ENCODE data around the gene MYZAP.

DNA sequence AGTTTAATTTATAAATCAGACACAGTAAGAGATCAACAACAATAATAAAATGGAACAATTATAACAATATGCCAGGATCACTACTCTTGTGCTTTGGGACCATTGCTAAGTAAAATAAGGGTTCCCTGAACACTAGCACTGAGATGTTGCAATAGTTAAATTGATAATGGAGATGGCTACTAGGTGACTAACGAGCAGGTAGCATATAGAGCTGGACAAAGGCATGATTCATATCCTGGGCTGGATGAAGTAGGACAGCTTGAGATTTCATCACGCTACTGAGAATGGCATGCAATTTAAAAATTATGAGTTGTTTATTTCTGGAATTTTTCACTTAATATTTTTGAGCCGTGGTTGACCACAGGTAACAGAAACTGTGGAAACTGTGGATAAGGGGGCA lies 20.7 kb upstream of the MYZAP start:
- no peak for TF ChIP-seq EZH2phosphoT487 (IDR thresholded peaks at IDR 0.05)
- TF ChIP-seq, protein P1, sequence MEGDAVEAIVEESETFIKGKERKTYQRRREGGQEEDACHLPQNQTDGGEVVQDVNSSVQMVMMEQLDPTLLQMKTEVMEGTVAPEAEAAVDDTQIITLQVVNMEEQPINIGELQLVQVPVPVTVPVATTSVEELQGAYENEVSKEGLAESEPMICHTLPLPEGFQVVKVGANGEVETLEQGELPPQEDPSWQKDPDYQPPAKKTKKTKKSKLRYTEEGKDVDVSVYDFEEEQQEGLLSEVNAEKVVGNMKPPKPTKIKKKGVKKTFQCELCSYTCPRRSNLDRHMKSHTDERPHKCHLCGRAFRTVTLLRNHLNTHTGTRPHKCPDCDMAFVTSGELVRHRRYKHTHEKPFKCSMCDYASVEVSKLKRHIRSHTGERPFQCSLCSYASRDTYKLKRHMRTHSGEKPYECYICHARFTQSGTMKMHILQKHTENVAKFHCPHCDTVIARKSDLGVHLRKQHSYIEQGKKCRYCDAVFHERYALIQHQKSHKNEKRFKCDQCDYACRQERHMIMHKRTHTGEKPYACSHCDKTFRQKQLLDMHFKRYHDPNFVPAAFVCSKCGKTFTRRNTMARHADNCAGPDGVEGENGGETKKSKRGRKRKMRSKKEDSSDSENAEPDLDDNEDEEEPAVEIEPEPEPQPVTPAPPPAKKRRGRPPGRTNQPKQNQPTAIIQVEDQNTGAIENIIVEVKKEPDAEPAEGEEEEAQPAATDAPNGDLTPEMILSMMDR (IDR thresholded peaks at IDR 0.05), result no peak

Data from neural progenitor cell (in vitro differentiated cells).